Colonic mucosa (tissue), 4 donors: Measurements from ENCODE around the gene NLRP1. TPM values are rescaled to one million over a fixed set of nuclear protein-coding genes. Genes with fewer than 3 reads are reported as not detected.
A peak's percentile ranks its signal among the peaks of the same experiment; 100 is the strongest.

ENCODE experiments used
- DNase-seq: peaks from one replicate; pipeline ENCODE4 v3.0.0-alpha.2; 2020
- H3K27ac ChIP-seq: fragments of 200-600 bp; one replicate; pipeline ENCODE4 v1.8.0; 2021
- H3K27me3 ChIP-seq: fragments of 200-600 bp; one replicate; pipeline ENCODE4 v1.8.0; 2021
- H3K36me3 ChIP-seq: fragments of 200-600 bp; one replicate; pipeline ENCODE4 v1.8.0; 2021
- H3K4me1 ChIP-seq: fragments of 200-600 bp; one replicate; pipeline ENCODE4 v1.8.0; 2021; ENCODE audit warnings: mild to moderate bottlenecking
- H3K4me3 ChIP-seq: fragments of 200-600 bp; one replicate; pipeline ENCODE4 v1.8.0; 2021
- H3K9ac ChIP-seq, 2 donors: one replicate each; pipeline ENCODE4 v1.7.0; 2013; ENCODE audit warnings: control low read depth in 2 of 2, low read depth in 2 of 2, low read length in 2 of 2
- H3K9me3 ChIP-seq: fragments of 200-600 bp; one replicate; pipeline ENCODE4 v1.8.0; 2021
- CTCF ChIP-seq: fragments of 200-600 bp; IDR thresholded peaks from one replicate; pipeline ENCODE4 v1.8.0; 2022; ENCODE audit warnings: antibody characterized with exemption, mild to moderate bottlenecking
- intact Hi-C: fragments of 100-400 bp; cut with DNase I; formaldehyde crosslinking; loops from one replicate; pipeline ENCODE4 v1.14.1; 2022
- total RNA-seq, 2 donors: library from RNA; stranded (reverse); fragmentation: NEBNext Ultra II Directional in 1 of 2; extraction: Animal tissue kit (Norgen Biotek cat#: 25700) in 1 of 2; gene quantifications; one replicate each; pipeline ENCODE4 v1.2.1, GENCODE V29; 2021
- donor health status: healthy.
- donor health status: DM: no; HTN: no; CAD: no.
- donor health status: DM: no; HTN: no; CAD: no.

NLRP1 gene
- total RNA-seq, 2 donors from 2014 or later = 5.1 to 7.2 TPM

DNA sequence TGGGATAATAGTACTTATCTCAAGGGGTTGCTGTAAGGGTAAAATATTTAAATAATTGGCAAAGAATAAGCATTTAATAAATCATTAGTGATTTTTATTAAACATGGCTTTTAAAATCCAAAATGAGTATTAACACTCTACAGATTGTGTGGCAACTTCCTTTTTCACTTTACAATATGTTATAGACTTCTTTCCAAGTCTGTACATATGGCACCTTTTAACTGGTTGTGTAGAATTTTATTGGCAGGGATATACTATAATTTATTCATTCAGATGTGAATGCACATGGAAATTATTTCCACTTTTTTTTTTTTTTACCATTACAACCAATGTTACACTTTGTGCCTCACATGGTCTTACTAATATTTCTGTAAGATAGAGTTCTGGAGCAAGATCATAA lies 15.7 kb upstream of the NLRP1 start:
- H3K27me3 ChIP-seq = no peaks in the 10 kb centered on the region
- H3K9me3 ChIP-seq = no peaks in the 10 kb centered on the region
- no peaks in the 10 kb centered on the region for H3K36me3 ChIP-seq
- H3K27ac ChIP-seq = no peak overlapping the region
- H3K4me1 ChIP-seq = no peaks in the 10 kb centered on the region
- H3K9ac ChIP-seq = no peak overlapping the region
- intact Hi-C loops = no loop called here
- no peak overlapping the region for H3K4me3 ChIP-seq
- no peak for DNase-seq
- TF ChIP-seq CTCF = no peak

DNA sequence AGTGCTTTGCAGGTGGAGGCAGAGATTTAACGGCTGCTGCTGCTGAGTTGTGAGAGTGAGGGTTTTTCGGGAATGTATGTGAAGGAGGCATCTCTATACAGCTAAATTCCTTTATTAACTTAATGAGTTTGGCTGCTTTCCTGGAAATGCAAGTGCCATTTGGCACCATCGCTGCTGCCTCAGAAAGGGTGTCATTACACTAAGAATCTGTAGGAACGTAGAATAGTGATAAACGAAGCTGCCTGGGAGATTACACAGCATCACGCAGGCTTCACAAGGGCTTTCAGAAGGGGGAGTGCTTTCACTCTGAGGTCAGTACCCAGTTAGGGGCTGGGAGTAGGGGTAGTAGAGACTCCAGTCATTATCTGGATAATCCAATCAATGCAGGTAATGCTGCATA lies 14.1 kb upstream of the NLRP1 start:
- H3K36me3 ChIP-seq = no peaks in the 10 kb centered on the region
- no peak overlapping the region for H3K27ac ChIP-seq
- H3K4me3 ChIP-seq = no peak overlapping the region
- no peak for TF ChIP-seq CTCF
- no peak overlapping the region for H3K9ac ChIP-seq
- intact Hi-C loops = loop anchor here (5.0 kb wide), 1 partner anchor 684 kb away; no protein-coding TSS in a partner anchor
- H3K4me1 ChIP-seq = no peaks in the 10 kb centered on the region
- H3K27me3 ChIP-seq = no peaks in the 10 kb centered on the region
- no peaks in the 10 kb centered on the region for H3K9me3 ChIP-seq
- no peak for DNase-seq

GRCh38 chr17:5596421-5596820 lies 12.1 kb upstream of the NLRP1 start:
- H3K9ac ChIP-seq = no peak overlapping the region
- H3K27ac ChIP-seq = no peak overlapping the region
- TF ChIP-seq CTCF = no peak
- no peaks in the 10 kb centered on the region for H3K36me3 ChIP-seq
- no peaks in the 10 kb centered on the region for H3K9me3 ChIP-seq
- intact Hi-C loops = loop anchor here (5.0 kb wide), 1 partner anchor 686 kb away; no protein-coding TSS in a partner anchor
- H3K4me1 ChIP-seq = no peaks in the 10 kb centered on the region
- no peak overlapping the region for H3K4me3 ChIP-seq
- H3K27me3 ChIP-seq = no peaks in the 10 kb centered on the region
- DNase-seq = no peak

GRCh38 chr17:5595831-5596230 lies 11.5 kb upstream of the NLRP1 start:
- H3K27me3 ChIP-seq = no peaks in the 10 kb centered on the region
- TF ChIP-seq CTCF = no peak
- no peak overlapping the region for H3K9ac ChIP-seq
- H3K36me3 ChIP-seq = no peaks in the 10 kb centered on the region
- no peak overlapping the region for H3K27ac ChIP-seq
- no peak overlapping the region for H3K4me3 ChIP-seq
- no peaks in the 10 kb centered on the region for H3K4me1 ChIP-seq
- H3K9me3 ChIP-seq = no peaks in the 10 kb centered on the region
- no peak for DNase-seq
- intact Hi-C loops = loop anchor here (5.0 kb wide), 1 partner anchor 686 kb away; no protein-coding TSS in a partner anchor

GRCh38 chr17:5592382-5592781 lies 8.1 kb upstream of the NLRP1 start:
- intact Hi-C loops = loop anchor here (2.0 to 5.0 kb wide), 2 partner anchors 114 to 845 kb away; partner anchors contain the start of gene AIPL1

More at GRCh38 chr17:5592382-5592781, 8.1 kb upstream of the NLRP1 start:
- Histone ChIP-seq H3K4me1 (no peaks in the 10 kb centered on the region), H3K9ac (no peak overlapping the region), H3K36me3 (no peaks in the 10 kb centered on the region), H3K27ac (no peak overlapping the region), H3K4me3 (no peak overlapping the region), H3K9me3 (no peaks in the 10 kb centered on the region), H3K27me3 (no peaks in the 10 kb centered on the region)
- DNase-seq = no peak
- TF ChIP-seq CTCF = peak; percentile 50
